Panc1 (cell line): ENCODE data around the gene MACROD1. TPM values are rescaled to one million over a fixed set of nuclear protein-coding genes. Genes with fewer than 3 reads are reported as not detected.

ENCODE experiments used
- ATAC-seq: fragments of 200-7000 bp; cut with Tn5 transposase; 2 replicates; pipeline ENCODE4 v1.9.1; 2020; ENCODE audit warnings: mild to moderate bottlenecking, moderate library complexity
- BruUV-seq: library from RNA; stranded (reverse); fragments of 400-500 nt; replicated peaks from 2 replicates; lab custom pipeline; 2021; lab: Mats Ljungman, UMichigan
- CTCF ChIA-PET: fragments of 300-600 bp; sonication (Branson Sonifier 250); formaldehyde crosslinking; loops from one replicate; lab custom pipeline; 2022; ENCODE audit warnings: antibody characterized with exemption; lab: Charles Lee
- POLR2A ChIA-PET: fragments of 300-600 bp; sonication (Branson Sonifier 250); formaldehyde crosslinking; loops from one replicate; lab custom pipeline; 2022; ENCODE audit warnings: antibody characterized with exemption; lab: Charles Lee
- DNase-seq: peaks from one replicate; pipeline ENCODE4 v3.0.0-alpha.2; 2010; ENCODE audit warnings: low read depth, low spot score
- H3K27ac ChIP-seq: 2 replicates; pipeline ENCODE4 v1.5.1; 2011; ENCODE audit warnings: mild to moderate bottlenecking, low read length, inconsistent platforms
- H3K27me3 ChIP-seq: fragments of 200-500 bp; sonication (Bioruptor generic); 2 replicates; pipeline ENCODE4 v1.6.0; 2014; ENCODE audit warnings: low read length, inconsistent platforms; ENCODE audit not compliant: control insufficient read depth, insufficient read depth
- H3K36me3 ChIP-seq: fragments of 200-500 bp; sonication (Bioruptor generic); 2 replicates; pipeline ENCODE4 v1.5.1; 2014; ENCODE audit warnings: inconsistent platforms, mild to moderate bottlenecking, low read length, moderate library complexity; ENCODE audit not compliant: control insufficient read depth, insufficient read depth
- H3K4me1 ChIP-seq: 2 replicates; pipeline ENCODE4 v1.5.1; 2011; ENCODE audit warnings: inconsistent platforms, mild to moderate bottlenecking, low read length, moderate library complexity; ENCODE audit not compliant: control insufficient read depth, insufficient read depth
- H3K4me3 ChIP-seq, 2 experiments: 2 replicates each; pipeline ENCODE4 v1.5.1; 2011 to 2012; ENCODE audit warnings: low read depth in 2 of 2, low read length in 2 of 2, mild to moderate bottlenecking in 2 of 2, inconsistent platforms in 1 of 2, moderate library complexity in 1 of 2
- H3K9me3 ChIP-seq: fragments of 200-500 bp; sonication (Bioruptor generic); 2 replicates; pipeline ENCODE4 v1.5.1; 2014; ENCODE audit warnings: low read depth, mild to moderate bottlenecking, inconsistent platforms, low read length, moderate library complexity; ENCODE audit not compliant: control insufficient read depth, insufficient read depth
- POLR2AphosphoS5 ChIP-seq: IDR thresholded peaks from 2 replicates; pipeline ENCODE4 v1.6.1; 2012; ENCODE audit warnings: mild to moderate bottlenecking, low read depth, low read length, moderate library complexity
- SIN3A ChIP-seq: IDR thresholded peaks from 2 replicates; pipeline ENCODE4 v1.6.1; 2012; ENCODE audit warnings: low read depth, mild to moderate bottlenecking, low read length, moderate library complexity, borderline replicate concordance; ENCODE audit not compliant: insufficient read depth
- TCF7L2 ChIP-seq: IDR thresholded peaks from 2 replicates; pipeline ENCODE4 v1.6.1; 2011; ENCODE audit warnings: mild to moderate bottlenecking, low read depth, low read length, inconsistent platforms
- in situ Hi-C: cut with HindIII; loops from 2 replicates; pipeline ENCODE4 v1.10.0; 2016; ENCODE audit warnings: low sequenced_read_pairs, low pct_unique_long_range_greater_than_20kb
- intact Hi-C: fragments of 100-400 bp; cut with micrococcal nuclease; formaldehyde crosslinking; loops from one replicate; pipeline ENCODE4 v1.10.0; 2022; ENCODE audit not compliant: unreplicated experiment
- total RNA-seq: library from RNA; stranded (reverse); gene quantifications from one replicate; pipeline ENCODE4 v1.2.1, GENCODE V29; 2021; ENCODE audit not compliant: unreplicated experiment
- TF ChIP-seq, protein P1 (sequence below): fragments of 450-650 bp; IDR thresholded peaks from 2 replicates; pipeline ENCODE4 v1.5.1; 2017; ENCODE audit warnings: mild to moderate bottlenecking
- TF ChIP-seq, protein P2 (sequence below), 2 experiments: IDR thresholded peaks; 2 replicates each; pipeline ENCODE4 v1.6.1; 2011 to 2012; ENCODE audit warnings: low read depth in 2 of 2, control low read depth in 1 of 2, low read length in 1 of 2, mild to moderate bottlenecking in 1 of 2, moderate library complexity in 1 of 2; ENCODE audit not compliant: insufficient read depth in 1 of 2

The MACROD1 gene
- total RNA-seq, 1 experiment from 2014 or later, result 16.8 TPM

DNA sequence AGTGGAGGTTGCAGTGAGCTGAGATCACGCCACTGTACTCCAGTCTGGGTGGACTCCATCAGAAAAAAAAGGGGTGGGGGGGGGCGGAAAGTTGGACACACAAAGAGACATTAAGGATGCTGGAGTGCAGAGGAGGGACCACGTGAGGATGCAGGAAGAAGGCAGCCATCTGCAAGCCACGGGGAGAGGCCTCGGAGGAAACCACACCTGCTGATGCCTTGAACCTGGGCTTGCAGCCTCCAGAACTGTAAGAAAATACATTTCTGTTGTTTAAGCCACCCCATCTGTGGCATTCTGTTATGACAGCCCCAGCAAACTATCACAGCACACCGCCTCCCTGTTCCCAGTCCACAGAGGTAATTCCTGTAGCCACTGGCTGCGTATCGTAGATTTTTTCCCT lies 10.8 kb upstream of the MACROD1 start:
- in situ Hi-C loops, result no loop called here
- no TSS peak for BruUV-seq
- CTCF ChIA-PET, result interaction anchor here (0.6 kb wide), 1 partner anchor 26 kb away, joined by 4 read pairs; no protein-coding TSS in a partner anchor

DNA sequence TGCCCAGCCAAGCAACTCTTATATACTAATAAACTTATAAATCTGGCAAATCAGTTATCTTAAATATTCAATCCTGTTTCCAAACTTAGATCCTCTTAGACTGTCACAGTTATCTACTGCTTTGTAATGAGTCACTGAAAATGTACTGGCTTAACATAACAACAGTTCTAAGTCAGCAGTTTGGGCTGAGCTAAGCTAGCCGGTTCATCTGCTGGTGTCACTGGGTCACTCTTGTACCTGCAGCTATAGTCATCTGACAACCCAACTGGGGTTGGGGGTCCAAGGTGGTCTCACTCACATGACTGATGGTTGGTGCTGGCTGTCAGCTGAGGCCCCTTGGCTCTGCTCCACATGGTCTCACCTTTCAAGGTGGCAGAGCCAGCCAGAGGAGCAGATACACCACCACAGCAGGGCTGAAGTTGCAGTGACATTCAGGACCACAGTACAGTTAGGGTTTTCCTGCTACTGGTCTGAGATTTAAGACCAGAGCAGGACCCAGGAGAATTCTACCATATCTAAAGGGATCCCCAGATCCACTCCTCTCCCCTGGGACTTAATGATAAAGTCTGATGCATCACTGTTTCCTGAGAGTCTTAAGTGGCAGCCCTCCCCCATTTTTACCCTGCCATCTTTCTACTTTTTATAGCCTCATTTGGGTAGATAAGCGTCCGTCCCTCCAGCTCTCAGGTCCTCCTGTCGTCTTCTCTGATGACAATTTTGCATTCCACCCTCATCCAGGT lies 7.9 kb upstream of the MACROD1 start:
- intact Hi-C loops (no loop called here), in situ Hi-C loops (no loop called here)
- ChIA-PET CTCF (no interaction called here), POLR2A (no interaction called here)
- no TSS peak for BruUV-seq
- Histone ChIP-seq H3K36me3 (no peaks in the 10 kb centered on the region), H3K27me3 (no peaks in the 10 kb centered on the region), H3K4me1 (no peaks in the 10 kb centered on the region), H3K9me3 (no peaks in the 10 kb centered on the region), H3K27ac (no peak overlapping the region), H3K4me3 (no peak overlapping the region)
- ATAC-seq (peak; percentile 69), DNase-seq (no peak)
- TF ChIP-seq, protein P1, sequence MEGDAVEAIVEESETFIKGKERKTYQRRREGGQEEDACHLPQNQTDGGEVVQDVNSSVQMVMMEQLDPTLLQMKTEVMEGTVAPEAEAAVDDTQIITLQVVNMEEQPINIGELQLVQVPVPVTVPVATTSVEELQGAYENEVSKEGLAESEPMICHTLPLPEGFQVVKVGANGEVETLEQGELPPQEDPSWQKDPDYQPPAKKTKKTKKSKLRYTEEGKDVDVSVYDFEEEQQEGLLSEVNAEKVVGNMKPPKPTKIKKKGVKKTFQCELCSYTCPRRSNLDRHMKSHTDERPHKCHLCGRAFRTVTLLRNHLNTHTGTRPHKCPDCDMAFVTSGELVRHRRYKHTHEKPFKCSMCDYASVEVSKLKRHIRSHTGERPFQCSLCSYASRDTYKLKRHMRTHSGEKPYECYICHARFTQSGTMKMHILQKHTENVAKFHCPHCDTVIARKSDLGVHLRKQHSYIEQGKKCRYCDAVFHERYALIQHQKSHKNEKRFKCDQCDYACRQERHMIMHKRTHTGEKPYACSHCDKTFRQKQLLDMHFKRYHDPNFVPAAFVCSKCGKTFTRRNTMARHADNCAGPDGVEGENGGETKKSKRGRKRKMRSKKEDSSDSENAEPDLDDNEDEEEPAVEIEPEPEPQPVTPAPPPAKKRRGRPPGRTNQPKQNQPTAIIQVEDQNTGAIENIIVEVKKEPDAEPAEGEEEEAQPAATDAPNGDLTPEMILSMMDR, result no peak
- TF ChIP-seq POLR2AphosphoS5, result no peak
- TF ChIP-seq, protein P2, sequence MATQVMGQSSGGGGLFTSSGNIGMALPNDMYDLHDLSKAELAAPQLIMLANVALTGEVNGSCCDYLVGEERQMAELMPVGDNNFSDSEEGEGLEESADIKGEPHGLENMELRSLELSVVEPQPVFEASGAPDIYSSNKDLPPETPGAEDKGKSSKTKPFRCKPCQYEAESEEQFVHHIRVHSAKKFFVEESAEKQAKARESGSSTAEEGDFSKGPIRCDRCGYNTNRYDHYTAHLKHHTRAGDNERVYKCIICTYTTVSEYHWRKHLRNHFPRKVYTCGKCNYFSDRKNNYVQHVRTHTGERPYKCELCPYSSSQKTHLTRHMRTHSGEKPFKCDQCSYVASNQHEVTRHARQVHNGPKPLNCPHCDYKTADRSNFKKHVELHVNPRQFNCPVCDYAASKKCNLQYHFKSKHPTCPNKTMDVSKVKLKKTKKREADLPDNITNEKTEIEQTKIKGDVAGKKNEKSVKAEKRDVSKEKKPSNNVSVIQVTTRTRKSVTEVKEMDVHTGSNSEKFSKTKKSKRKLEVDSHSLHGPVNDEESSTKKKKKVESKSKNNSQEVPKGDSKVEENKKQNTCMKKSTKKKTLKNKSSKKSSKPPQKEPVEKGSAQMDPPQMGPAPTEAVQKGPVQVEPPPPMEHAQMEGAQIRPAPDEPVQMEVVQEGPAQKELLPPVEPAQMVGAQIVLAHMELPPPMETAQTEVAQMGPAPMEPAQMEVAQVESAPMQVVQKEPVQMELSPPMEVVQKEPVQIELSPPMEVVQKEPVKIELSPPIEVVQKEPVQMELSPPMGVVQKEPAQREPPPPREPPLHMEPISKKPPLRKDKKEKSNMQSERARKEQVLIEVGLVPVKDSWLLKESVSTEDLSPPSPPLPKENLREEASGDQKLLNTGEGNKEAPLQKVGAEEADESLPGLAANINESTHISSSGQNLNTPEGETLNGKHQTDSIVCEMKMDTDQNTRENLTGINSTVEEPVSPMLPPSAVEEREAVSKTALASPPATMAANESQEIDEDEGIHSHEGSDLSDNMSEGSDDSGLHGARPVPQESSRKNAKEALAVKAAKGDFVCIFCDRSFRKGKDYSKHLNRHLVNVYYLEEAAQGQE (IDR thresholded peaks at IDR 0.05; ENCODE audit: insufficient read depth in 1 of 2, low read depth in 2 of 2, low read length in 1 of 2), result no peak
- no peak for TF ChIP-seq SIN3A
- no peak for TF ChIP-seq TCF7L2

More for the DNA sequence above, 10.8 kb upstream of the MACROD1 start:
- H3K4me3 ChIP-seq, result no peak overlapping the region
- H3K27me3 ChIP-seq, result no peaks in the 10 kb centered on the region
- H3K27ac ChIP-seq, result no peak overlapping the region
- peaks cover 7% of the 10 kb centered on the region; the same call in 1 of the 2 replicates for H3K9me3 ChIP-seq
- no peaks in the 10 kb centered on the region for H3K36me3 ChIP-seq
- ATAC-seq (no peak), DNase-seq (no peak)
- TF ChIP-seq, protein P1, result no peak
- no peak for TF ChIP-seq TCF7L2
- no peak for TF ChIP-seq SIN3A
- TF ChIP-seq, protein P2 (IDR thresholded peaks at IDR 0.05; ENCODE audit: insufficient read depth in 1 of 2, low read depth in 2 of 2, low read length in 1 of 2), result no peak
- TF ChIP-seq POLR2AphosphoS5, result no peak
- H3K4me1 ChIP-seq, result peaks cover 11% of the 10 kb centered on the region
- intact Hi-C loops, result no loop called here
- POLR2A ChIA-PET, result interaction anchor here (0.6 kb wide), 1 partner anchor 247 kb away, joined by 5 read pairs; no protein-coding TSS in a partner anchor
